Fibroblast of skin of left biceps (primary cell): ENCODE results near the gene LIFR.

Source experiments
- DNase-seq, 2 experiments: peaks; one replicate each; pipeline ENCODE4 v3.0.0-alpha.2; 2013; ENCODE audit warnings: low read depth in 2 of 2

LIFR gene

GRCh38 chr5:38466424-38467189 is 89.8 kb downstream of the LIFR start:
- no peak for DNase-seq

- DNase-seq, result no peak
Measured at GRCh38 chr5:38465702-38466423, 90.6 kb downstream of the LIFR start.

- DNase-seq, result no peak
Measured at GRCh38 chr5:38465061-38465460, 91.4 kb downstream of the LIFR start.

GRCh38 chr5:38463634-38464521 is 92.6 kb downstream of the LIFR start:
- DNase-seq, result peak; percentile 63 to 69

GRCh38 chr5:38462976-38463633 is 93.3 kb downstream of the LIFR start:
- no peak for DNase-seq

GRCh38 chr5:38458174-38458573 is 98.3 kb downstream of the LIFR start:
- DNase-seq, result no peak

- DNase-seq, result no peak
Measured at GRCh38 chr5:38456657-38457399, 99.6 kb downstream of the LIFR start.

GRCh38 chr5:38455796-38456330 is 100.6 kb downstream of the LIFR start:
- DNase-seq, result no peak

- no peak for DNase-seq
Measured at GRCh38 chr5:38453921-38454320, 102.5 kb downstream of the LIFR start.

GRCh38 chr5:38453506-38453905 is 102.9 kb downstream of the LIFR start:
- no peak for DNase-seq

- no peak for DNase-seq
Measured at GRCh38 chr5:38452201-38452600, 104.2 kb downstream of the LIFR start.

- no peak for DNase-seq
Measured at GRCh38 chr5:38451074-38451725, 105.2 kb downstream of the LIFR start.

GRCh38 chr5:38450627-38451026 is 105.8 kb downstream of the LIFR start:
- no peak for DNase-seq

- no peak for DNase-seq
Measured at GRCh38 chr5:38448568-38449350, 107.7 kb downstream of the LIFR start.

GRCh38 chr5:38447786-38448185 is 108.7 kb downstream of the LIFR start:
- DNase-seq, result peak in 1 of 2 experiments; percentile 60

- DNase-seq, result no peak
Measured at GRCh38 chr5:38447056-38447455, 109.4 kb downstream of the LIFR start.

- DNase-seq, result no peak
Measured at GRCh38 chr5:38446029-38446522, 110.4 kb downstream of the LIFR start.

- DNase-seq, result no peak
Measured at GRCh38 chr5:38445374-38446028, 110.9 kb downstream of the LIFR start.

- DNase-seq, result no peak
Measured at GRCh38 chr5:38443390-38443789, 113.1 kb downstream of the LIFR start.
